K562 (cell line): ENCODE data around the gene GPR32. TPM values are rescaled to one million over a fixed set of nuclear protein-coding genes. Genes with fewer than 3 reads are reported as not detected.

Experiments
- ATF7 ChIP-seq: fragments of 450-650 bp; IDR thresholded peaks from 2 replicates; pipeline ENCODE4 v1.7.1; 2014; ENCODE audit warnings: mild to moderate bottlenecking, moderate library complexity
- BRCA1 ChIP-seq, 2 experiments: fragments of 450-650 bp in 1 of 2; sonication (generic) in 1 of 2; formaldehyde crosslinking in 1 of 2; IDR thresholded peaks; 2 replicates each; pipeline versions ENCODE4 v1.5.0 to v1.6.1; 2017 to 2020; ENCODE audit warnings: mild to moderate bottlenecking in 1 of 2, missing genetic modification reagents in 1 of 2
- DMBX1 ChIP-seq: fragments of 250-450 bp; sonication (Bioruptor Pico); IDR thresholded peaks from 2 replicates; pipeline ENCODE4 v1.8.0; 2022; ENCODE audit warnings: inconsistent platforms, mild to moderate bottlenecking, moderate library complexity, borderline replicate concordance
- EZH2 ChIP-seq: IDR thresholded peaks from 2 replicates; pipeline ENCODE4 v1.6.1; 2012; ENCODE audit warnings: low read depth, mild to moderate bottlenecking, inconsistent platforms, low read length, borderline replicate concordance
- FOXP1 ChIP-seq: sonication (generic); formaldehyde crosslinking; IDR thresholded peaks from 2 replicates; pipeline ENCODE4 v1.8.0; 2022; ENCODE audit warnings: mild to moderate bottlenecking, missing genetic modification reagents
- GATA2 ChIP-seq: sonication (generic); formaldehyde crosslinking; IDR thresholded peaks from 2 replicates; pipeline ENCODE4 v1.4.0; 2020; ENCODE audit warnings: mild to moderate bottlenecking, missing genetic modification reagents
- GATAD2B ChIP-seq: fragments of 450-650 bp; IDR thresholded peaks from 2 replicates; pipeline ENCODE4 v1.6.1; 2017; ENCODE audit warnings: mild to moderate bottlenecking, borderline replicate concordance
- KLF10 ChIP-seq: fragments of 250-450 bp; sonication (Bioruptor Pico); IDR thresholded peaks from 2 replicates; pipeline ENCODE4 v1.6.1; 2021; ENCODE audit warnings: matching md5 sums
- MAFF ChIP-seq: IDR thresholded peaks from 2 replicates; pipeline ENCODE4 v1.6.1; 2012; ENCODE audit warnings: low read length, improper control_type of control experiment
- MEF2A ChIP-seq: IDR thresholded peaks from 2 replicates; pipeline ENCODE4 v1.6.1; 2011; ENCODE audit warnings: low read depth, mild to moderate bottlenecking, low read length, moderate library complexity; ENCODE audit not compliant: control insufficient read depth
- SPI1 ChIP-seq: IDR thresholded peaks from 2 replicates; pipeline ENCODE4 v1.6.1; 2011; ENCODE audit warnings: low read depth, low read length, control low read depth, borderline replicate concordance
- TAF1 ChIP-seq: IDR thresholded peaks from 2 replicates; pipeline ENCODE4 v1.6.1; 2011; ENCODE audit warnings: mild to moderate bottlenecking, low read length, moderate library complexity; ENCODE audit not compliant: insufficient read depth, control insufficient read depth, severe bottlenecking; ENCODE audit errors: extremely low read depth
- TOE1 ChIP-seq, 2 experiments: fragments of 450-650 bp in 1 of 2; sonication (generic) in 1 of 2; formaldehyde crosslinking in 1 of 2; IDR thresholded peaks; 2 replicates each; pipeline versions ENCODE4 v1.7.1 to v1.8.0; 2016 to 2022; ENCODE audit warnings: borderline replicate concordance in 2 of 2, mild to moderate bottlenecking in 2 of 2, antibody characterized with exemption in 1 of 2, inconsistent platforms in 1 of 2, low read depth in 1 of 2, missing genetic modification reagents in 1 of 2, moderate library complexity in 1 of 2
- XRCC5 ChIP-seq: fragments of 200-400 bp; formaldehyde crosslinking; IDR thresholded peaks from 2 replicates; pipeline ENCODE4 v1.6.1; 2017; ENCODE audit warnings: low read depth, mild to moderate bottlenecking, low read length
- ZBTB8A ChIP-seq: fragments of 450-650 bp; IDR thresholded peaks from 2 replicates; pipeline ENCODE4 v1.6.1; 2018; ENCODE audit warnings: mild to moderate bottlenecking, moderate library complexity; ENCODE audit not compliant: partially characterized antibody
- ZNF696 ChIP-seq: fragments of 250-450 bp; sonication (Bioruptor Pico); conservative IDR thresholded peaks from 2 replicates; pipeline ENCODE4 v1.4.0; 2020; ENCODE audit warnings: mild to moderate bottlenecking, moderate library complexity
- ZNF707 ChIP-seq: fragments of 250-450 bp; sonication (Bioruptor Pico); conservative IDR thresholded peaks from 2 replicates; pipeline ENCODE4 v1.8.0; 2022; ENCODE audit warnings: inconsistent platforms, mild to moderate bottlenecking, moderate library complexity
- polyA plus RNA-seq, 8 experiments: library from polyadenylated mRNA; depleted of rRNA in 4 of 8; stranded (reverse) in 5 of 8; unstranded in 3 of 8; fragments of >200 nt; fragmentation: Nextera tagmentation in 2 of 8; fragmentation: Illumina TruSeq in 1 of 8; extraction: Ambion mirVana in 2 of 8; extraction: Trizol in 1 of 8; gene quantifications; 2 replicates each; pipeline versions ENCODE4 v1.2.1 to v1.2.3, GENCODE V29; 2011 to 2014; ENCODE audit warnings: inconsistent platforms in 1 of 8, missing spikeins in 1 of 8
- total RNA-seq, 7 experiments: library from RNA; depleted of rRNA in 6 of 7; stranded (reverse); fragments of >200 nt in 6 of 7; fragmentation: Illumina TruSeq in 2 of 7; extraction: Trizol in 2 of 7; gene quantifications; 2 replicates each; pipeline versions ENCODE4 v1.2.1 to v1.2.3, GENCODE V29; 2011 to 2021; ENCODE audit warnings: low replicate concordance in 1 of 7
- TF ChIP-seq, protein P1 (sequence below): IDR thresholded peaks from 3 replicates; pipeline ENCODE4 v1.6.1; 2011; ENCODE audit warnings: borderline replicate concordance, mild to moderate bottlenecking; ENCODE audit not compliant: insufficient read length, insufficient read depth
- TF ChIP-seq, protein P2 (sequence below): fragments of 450-650 bp; formaldehyde crosslinking; IDR thresholded peaks from 2 replicates; pipeline ENCODE4 v1.4.0; 2020; ENCODE audit warnings: mild to moderate bottlenecking, moderate library complexity
- TF ChIP-seq, protein P3 (sequence below): sonication (generic); formaldehyde crosslinking; IDR thresholded peaks from 2 replicates; pipeline ENCODE4 v1.8.1; 2023; ENCODE audit warnings: missing genetic modification reagents, mild to moderate bottlenecking, borderline replicate concordance

The GPR32 gene
- total and polyA plus RNA-seq, 9 of the 15 experiments (the other 6 are each of a cell fraction or from before 2014, with no cell fraction given): not detected

DNA sequence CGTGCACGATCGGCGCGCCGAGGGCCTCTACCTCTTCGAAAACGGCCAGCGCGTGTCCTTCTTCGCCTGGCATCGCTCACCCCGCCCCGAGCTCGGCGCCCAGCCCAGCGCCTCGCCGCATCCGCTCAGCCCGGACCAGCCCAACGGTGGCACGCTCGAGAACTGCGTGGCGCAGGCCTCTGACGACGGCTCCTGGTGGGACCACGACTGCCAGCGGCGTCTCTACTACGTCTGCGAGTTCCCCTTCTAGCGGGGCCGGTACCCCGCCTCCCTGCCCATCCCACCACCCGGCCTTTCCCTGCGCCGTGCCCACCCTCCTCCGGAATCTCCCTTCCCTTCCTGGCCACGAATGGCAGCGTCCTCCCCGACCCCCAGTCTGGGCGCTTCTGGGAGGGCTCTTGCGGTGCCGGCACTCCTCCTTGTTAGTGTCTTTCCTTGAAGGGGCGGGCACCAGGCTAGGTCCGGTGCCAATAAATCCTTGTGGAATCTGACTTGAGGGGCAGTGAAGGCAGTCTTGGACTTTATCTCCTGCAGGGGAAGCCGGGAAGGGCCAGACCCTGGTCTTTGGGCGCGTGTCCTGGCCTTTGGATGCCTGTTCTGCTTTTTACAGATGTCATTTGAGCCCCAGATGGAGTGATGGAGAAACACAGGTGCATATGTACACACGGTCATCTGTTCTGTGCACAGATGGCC lies 44.9 kb upstream of the GPR32 start (continued):
- TF ChIP-seq, protein P1, sequence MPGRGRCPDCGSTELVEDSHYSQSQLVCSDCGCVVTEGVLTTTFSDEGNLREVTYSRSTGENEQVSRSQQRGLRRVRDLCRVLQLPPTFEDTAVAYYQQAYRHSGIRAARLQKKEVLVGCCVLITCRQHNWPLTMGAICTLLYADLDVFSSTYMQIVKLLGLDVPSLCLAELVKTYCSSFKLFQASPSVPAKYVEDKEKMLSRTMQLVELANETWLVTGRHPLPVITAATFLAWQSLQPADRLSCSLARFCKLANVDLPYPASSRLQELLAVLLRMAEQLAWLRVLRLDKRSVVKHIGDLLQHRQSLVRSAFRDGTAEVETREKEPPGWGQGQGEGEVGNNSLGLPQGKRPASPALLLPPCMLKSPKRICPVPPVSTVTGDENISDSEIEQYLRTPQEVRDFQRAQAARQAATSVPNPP: no peak
- TF ChIP-seq GATA2 (no peak), FOXP1 (CRISPR knock-in tag) (no peak), XRCC5 (no peak), GATAD2B (no peak), DMBX1 (CRISPR knock-in tag) (no peak), MAFF (no peak), TOE1 (IDR thresholded peaks at IDR 0.05; ENCODE audit: borderline replicate concordance) (peak; percentile 51; the same call in 1 of the 2 replicates), TOE1 (CRISPR knock-in tag; IDR thresholded peaks at IDR 0.05; ENCODE audit: borderline replicate concordance, low read depth) (0 out of 2 replicates have a peak, but pooled peaks have one; percentile 74), ZNF696 (CRISPR knock-in tag) (no peak), TAF1 (no peak), BRCA1 (IDR thresholded peaks at IDR 0.05) (no peak), BRCA1 (CRISPR knock-in tag; IDR thresholded peaks at IDR 0.05) (no peak), SPI1 (peak; percentile 66; the same call in 1 of the 2 replicates), MEF2A (no peak), KLF10 (CRISPR knock-in tag) (no peak), EZH2 (no peak), ZNF707 (no peak), ATF7 (0 out of 2 replicates have a peak, but pooled peaks have one; percentile 6), ZBTB8A (no peak)
- TF ChIP-seq, protein P2, sequence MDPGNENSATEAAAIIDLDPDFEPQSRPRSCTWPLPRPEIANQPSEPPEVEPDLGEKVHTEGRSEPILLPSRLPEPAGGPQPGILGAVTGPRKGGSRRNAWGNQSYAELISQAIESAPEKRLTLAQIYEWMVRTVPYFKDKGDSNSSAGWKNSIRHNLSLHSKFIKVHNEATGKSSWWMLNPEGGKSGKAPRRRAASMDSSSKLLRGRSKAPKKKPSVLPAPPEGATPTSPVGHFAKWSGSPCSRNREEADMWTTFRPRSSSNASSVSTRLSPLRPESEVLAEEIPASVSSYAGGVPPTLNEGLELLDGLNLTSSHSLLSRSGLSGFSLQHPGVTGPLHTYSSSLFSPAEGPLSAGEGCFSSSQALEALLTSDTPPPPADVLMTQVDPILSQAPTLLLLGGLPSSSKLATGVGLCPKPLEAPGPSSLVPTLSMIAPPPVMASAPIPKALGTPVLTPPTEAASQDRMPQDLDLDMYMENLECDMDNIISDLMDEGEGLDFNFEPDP (CRISPR knock-in tag): no peak
- TF ChIP-seq, protein P3, sequence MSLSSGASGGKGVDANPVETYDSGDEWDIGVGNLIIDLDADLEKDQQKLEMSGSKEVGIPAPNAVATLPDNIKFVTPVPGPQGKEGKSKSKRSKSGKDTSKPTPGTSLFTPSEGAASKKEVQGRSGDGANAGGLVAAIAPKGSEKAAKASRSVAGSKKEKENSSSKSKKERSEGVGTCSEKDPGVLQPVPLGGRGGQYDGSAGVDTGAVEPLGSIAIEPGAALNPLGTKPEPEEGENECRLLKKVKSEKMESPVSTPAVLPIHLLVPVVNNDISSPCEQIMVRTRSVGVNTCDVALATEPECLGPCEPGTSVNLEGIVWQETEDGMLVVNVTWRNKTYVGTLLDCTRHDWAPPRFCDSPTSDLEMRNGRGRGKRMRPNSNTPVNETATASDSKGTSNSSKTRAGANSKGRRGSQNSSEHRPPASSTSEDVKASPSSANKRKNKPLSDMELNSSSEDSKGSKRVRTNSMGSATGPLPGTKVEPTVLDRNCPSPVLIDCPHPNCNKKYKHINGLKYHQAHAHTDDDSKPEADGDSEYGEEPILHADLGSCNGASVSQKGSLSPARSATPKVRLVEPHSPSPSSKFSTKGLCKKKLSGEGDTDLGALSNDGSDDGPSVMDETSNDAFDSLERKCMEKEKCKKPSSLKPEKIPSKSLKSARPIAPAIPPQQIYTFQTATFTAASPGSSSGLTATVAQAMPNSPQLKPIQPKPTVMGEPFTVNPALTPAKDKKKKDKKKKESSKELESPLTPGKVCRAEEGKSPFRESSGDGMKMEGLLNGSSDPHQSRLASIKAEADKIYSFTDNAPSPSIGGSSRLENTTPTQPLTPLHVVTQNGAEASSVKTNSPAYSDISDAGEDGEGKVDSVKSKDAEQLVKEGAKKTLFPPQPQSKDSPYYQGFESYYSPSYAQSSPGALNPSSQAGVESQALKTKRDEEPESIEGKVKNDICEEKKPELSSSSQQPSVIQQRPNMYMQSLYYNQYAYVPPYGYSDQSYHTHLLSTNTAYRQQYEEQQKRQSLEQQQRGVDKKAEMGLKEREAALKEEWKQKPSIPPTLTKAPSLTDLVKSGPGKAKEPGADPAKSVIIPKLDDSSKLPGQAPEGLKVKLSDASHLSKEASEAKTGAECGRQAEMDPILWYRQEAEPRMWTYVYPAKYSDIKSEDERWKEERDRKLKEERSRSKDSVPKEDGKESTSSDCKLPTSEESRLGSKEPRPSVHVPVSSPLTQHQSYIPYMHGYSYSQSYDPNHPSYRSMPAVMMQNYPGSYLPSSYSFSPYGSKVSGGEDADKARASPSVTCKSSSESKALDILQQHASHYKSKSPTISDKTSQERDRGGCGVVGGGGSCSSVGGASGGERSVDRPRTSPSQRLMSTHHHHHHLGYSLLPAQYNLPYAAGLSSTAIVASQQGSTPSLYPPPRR: no peak
